WTC11 (cell line): ENCODE measurements around the gene DUSP9. TPM values are rescaled to one million over a fixed set of nuclear protein-coding genes. Genes with fewer than 3 reads are reported as not detected.
A peak's percentile ranks its signal among the peaks of the same experiment; 100 is the strongest.

Source experiments
- ELF4 ChIP-seq: sonication (generic); formaldehyde crosslinking; IDR thresholded peaks from 2 replicates; pipeline ENCODE4 v1.8.1; 2022; ENCODE audit warnings: low read depth, mild to moderate bottlenecking, moderate library complexity, missing genetic modification reagents
- EMX1 ChIP-seq: fragments of 250-450 bp; sonication (Bioruptor Pico); IDR thresholded peaks from 2 replicates; pipeline ENCODE4 v1.8.0; 2021; ENCODE audit warnings: mild to moderate bottlenecking
- GABPB1 ChIP-seq: sonication (generic); formaldehyde crosslinking; IDR thresholded peaks from 2 replicates; pipeline ENCODE4 v1.8.1; 2023; ENCODE audit warnings: mild to moderate bottlenecking, missing genetic modification reagents
- GRHL2 ChIP-seq: fragments of 250-450 bp; sonication (Bioruptor Pico); IDR thresholded peaks from 2 replicates; pipeline ENCODE4 v1.8.0; 2022; ENCODE audit warnings: mild to moderate bottlenecking, moderate library complexity; ENCODE audit not compliant: insufficient replicate concordance, severe bottlenecking
- JUN ChIP-seq: sonication (generic); formaldehyde crosslinking; IDR thresholded peaks from 2 replicates; pipeline ENCODE4 v1.8.0; 2023; ENCODE audit warnings: mild to moderate bottlenecking, missing genetic modification reagents
- NFYB ChIP-seq: sonication (generic); formaldehyde crosslinking; conservative IDR thresholded peaks from 2 replicates; pipeline ENCODE4 v1.8.0; 2022; ENCODE audit warnings: low read depth, missing genetic modification reagents
- NR1H2 ChIP-seq: sonication (generic); formaldehyde crosslinking; IDR thresholded peaks from 2 replicates; pipeline ENCODE4 v1.9.0; 2021; ENCODE audit warnings: mild to moderate bottlenecking, moderate library complexity, missing genetic modification reagents
- RELA ChIP-seq: sonication (generic); formaldehyde crosslinking; IDR thresholded peaks from 2 replicates; pipeline ENCODE4 v1.8.1; 2022; ENCODE audit warnings: missing genetic modification reagents, mild to moderate bottlenecking, borderline replicate concordance
- TP53 ChIP-seq: sonication (generic); formaldehyde crosslinking; IDR thresholded peaks from 2 replicates; pipeline ENCODE4 v1.8.1; 2023; ENCODE audit warnings: mild to moderate bottlenecking, missing genetic modification reagents
- ZNF671 ChIP-seq: fragments of 250-450 bp; sonication (Bioruptor Pico); IDR thresholded peaks from 2 replicates; pipeline ENCODE4 v1.8.0; 2021; ENCODE audit warnings: mild to moderate bottlenecking
- total RNA-seq: library from RNA; stranded (reverse); gene quantifications from 3 replicates; pipeline ENCODE4 v1.2.3, GENCODE V29; 2021
- TF ChIP-seq, protein P1 (sequence below): sonication (generic); formaldehyde crosslinking; IDR thresholded peaks from 2 replicates; pipeline ENCODE4 v1.8.0; 2023; ENCODE audit warnings: missing genetic modification reagents, mild to moderate bottlenecking, borderline replicate concordance
- TF ChIP-seq, protein P2 (sequence below): fragments of 200-600 bp; IDR thresholded peaks from 2 replicates; pipeline ENCODE4 v1.8.0; 2022; ENCODE audit warnings: antibody characterized with exemption
- TF ChIP-seq, protein P3 (sequence below): fragments of 250-450 bp; sonication (Bioruptor Pico); IDR thresholded peaks from 2 replicates; pipeline ENCODE4 v1.8.0; 2021; ENCODE audit warnings: mild to moderate bottlenecking
- TF ChIP-seq, protein P4 (sequence below): sonication (generic); formaldehyde crosslinking; IDR thresholded peaks from 2 replicates; pipeline ENCODE4 v1.8.1; 2022; ENCODE audit warnings: mild to moderate bottlenecking, moderate library complexity, missing genetic modification reagents
- TF ChIP-seq, protein P5 (sequence below): sonication (generic); formaldehyde crosslinking; IDR thresholded peaks from 2 replicates; pipeline ENCODE4 v1.8.1; 2022; ENCODE audit warnings: missing genetic modification reagents, borderline replicate concordance
- TF ChIP-seq, protein P6 (sequence below): sonication (generic); formaldehyde crosslinking; IDR thresholded peaks from 2 replicates; pipeline ENCODE4 v1.8.0; 2022; ENCODE audit warnings: mild to moderate bottlenecking, missing genetic modification reagents
- TF ChIP-seq, protein P7 (sequence below): fragments of 250-450 bp; sonication (Bioruptor Pico); IDR thresholded peaks from 2 replicates; pipeline ENCODE4 v1.9.0; 2021; ENCODE audit warnings: mild to moderate bottlenecking, borderline replicate concordance
- TF ChIP-seq, protein P8 (sequence below): sonication (generic); formaldehyde crosslinking; IDR thresholded peaks from 2 replicates; pipeline ENCODE4 v1.8.1; 2023; ENCODE audit warnings: mild to moderate bottlenecking, moderate library complexity, missing genetic modification reagents

The DUSP9 gene
- total RNA-seq, 1 experiment from 2014 or later = 2.5 TPM

DNA sequence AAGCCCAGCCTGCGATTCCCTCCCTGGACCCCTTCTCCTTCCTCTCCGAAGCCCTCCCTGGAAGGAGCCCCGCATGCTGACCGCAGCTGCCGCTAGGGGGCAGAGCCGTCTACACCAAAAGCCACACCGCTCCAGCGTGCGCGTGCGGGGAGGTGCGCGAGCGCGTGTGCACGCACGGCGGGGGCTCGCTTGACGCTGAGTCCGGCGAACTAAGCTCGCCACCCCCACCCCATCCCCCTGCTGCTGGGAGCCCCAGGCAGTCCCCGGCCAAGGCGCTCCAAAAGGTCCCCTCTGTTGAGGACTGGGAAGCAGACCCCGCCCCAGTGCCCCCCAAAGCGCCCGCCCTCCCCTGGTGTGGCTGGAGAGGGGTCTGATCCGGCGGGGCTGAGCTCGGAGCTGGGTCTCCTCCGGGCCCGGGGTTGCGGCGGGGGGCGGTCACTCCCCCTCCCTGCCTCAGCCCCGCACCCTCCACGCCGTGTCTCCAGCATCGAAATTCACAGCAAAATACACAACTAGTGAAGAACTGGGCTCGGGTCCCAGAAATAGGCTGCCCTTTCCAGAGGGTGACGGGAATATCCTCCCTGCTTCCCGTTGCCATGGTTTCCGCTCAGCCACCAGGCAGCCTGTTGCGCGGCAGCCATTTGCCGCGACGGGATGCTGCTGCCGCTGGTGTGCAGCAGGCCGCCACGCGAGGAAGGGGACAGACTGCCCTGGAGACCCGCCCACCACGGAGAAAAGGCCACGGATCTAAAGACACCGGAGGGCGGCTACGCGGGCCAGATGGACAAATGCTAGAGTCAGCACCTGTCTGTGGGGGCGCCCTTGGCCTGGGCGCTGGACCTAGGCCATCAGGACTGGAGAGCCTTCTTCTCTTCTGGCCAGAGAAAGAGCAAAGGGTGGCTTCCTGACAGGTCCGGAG is 36.8 kb upstream of the DUSP9 start (continued):
- TF ChIP-seq, protein P1, sequence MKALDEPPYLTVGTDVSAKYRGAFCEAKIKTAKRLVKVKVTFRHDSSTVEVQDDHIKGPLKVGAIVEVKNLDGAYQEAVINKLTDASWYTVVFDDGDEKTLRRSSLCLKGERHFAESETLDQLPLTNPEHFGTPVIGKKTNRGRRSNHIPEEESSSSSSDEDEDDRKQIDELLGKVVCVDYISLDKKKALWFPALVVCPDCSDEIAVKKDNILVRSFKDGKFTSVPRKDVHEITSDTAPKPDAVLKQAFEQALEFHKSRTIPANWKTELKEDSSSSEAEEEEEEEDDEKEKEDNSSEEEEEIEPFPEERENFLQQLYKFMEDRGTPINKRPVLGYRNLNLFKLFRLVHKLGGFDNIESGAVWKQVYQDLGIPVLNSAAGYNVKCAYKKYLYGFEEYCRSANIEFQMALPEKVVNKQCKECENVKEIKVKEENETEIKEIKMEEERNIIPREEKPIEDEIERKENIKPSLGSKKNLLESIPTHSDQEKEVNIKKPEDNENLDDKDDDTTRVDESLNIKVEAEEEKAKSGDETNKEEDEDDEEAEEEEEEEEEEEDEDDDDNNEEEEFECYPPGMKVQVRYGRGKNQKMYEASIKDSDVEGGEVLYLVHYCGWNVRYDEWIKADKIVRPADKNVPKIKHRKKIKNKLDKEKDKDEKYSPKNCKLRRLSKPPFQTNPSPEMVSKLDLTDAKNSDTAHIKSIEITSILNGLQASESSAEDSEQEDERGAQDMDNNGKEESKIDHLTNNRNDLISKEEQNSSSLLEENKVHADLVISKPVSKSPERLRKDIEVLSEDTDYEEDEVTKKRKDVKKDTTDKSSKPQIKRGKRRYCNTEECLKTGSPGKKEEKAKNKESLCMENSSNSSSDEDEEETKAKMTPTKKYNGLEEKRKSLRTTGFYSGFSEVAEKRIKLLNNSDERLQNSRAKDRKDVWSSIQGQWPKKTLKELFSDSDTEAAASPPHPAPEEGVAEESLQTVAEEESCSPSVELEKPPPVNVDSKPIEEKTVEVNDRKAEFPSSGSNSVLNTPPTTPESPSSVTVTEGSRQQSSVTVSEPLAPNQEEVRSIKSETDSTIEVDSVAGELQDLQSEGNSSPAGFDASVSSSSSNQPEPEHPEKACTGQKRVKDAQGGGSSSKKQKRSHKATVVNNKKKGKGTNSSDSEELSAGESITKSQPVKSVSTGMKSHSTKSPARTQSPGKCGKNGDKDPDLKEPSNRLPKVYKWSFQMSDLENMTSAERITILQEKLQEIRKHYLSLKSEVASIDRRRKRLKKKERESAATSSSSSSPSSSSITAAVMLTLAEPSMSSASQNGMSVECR = peak; percentile 58; the same call in 1 of the 2 replicates
- TF ChIP-seq EMX1 (no peak), TP53 (CRISPR knock-in tag) (no peak), ELF4 (CRISPR knock-in tag) (no peak), GRHL2 (no peak), GABPB1 (CRISPR knock-in tag) (peak; percentile 37; the same call in 1 of the 2 replicates), NFYB (0 out of 2 replicates have a peak, but pooled peaks have one; percentile 16), ZNF671 (CRISPR knock-in tag) (no peak), RELA (CRISPR knock-in tag) (no peak), JUN (CRISPR knock-in tag) (no peak), NR1H2 (no peak)
- TF ChIP-seq, protein P2, sequence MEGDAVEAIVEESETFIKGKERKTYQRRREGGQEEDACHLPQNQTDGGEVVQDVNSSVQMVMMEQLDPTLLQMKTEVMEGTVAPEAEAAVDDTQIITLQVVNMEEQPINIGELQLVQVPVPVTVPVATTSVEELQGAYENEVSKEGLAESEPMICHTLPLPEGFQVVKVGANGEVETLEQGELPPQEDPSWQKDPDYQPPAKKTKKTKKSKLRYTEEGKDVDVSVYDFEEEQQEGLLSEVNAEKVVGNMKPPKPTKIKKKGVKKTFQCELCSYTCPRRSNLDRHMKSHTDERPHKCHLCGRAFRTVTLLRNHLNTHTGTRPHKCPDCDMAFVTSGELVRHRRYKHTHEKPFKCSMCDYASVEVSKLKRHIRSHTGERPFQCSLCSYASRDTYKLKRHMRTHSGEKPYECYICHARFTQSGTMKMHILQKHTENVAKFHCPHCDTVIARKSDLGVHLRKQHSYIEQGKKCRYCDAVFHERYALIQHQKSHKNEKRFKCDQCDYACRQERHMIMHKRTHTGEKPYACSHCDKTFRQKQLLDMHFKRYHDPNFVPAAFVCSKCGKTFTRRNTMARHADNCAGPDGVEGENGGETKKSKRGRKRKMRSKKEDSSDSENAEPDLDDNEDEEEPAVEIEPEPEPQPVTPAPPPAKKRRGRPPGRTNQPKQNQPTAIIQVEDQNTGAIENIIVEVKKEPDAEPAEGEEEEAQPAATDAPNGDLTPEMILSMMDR = peak; percentile 59
- TF ChIP-seq, protein P3, sequence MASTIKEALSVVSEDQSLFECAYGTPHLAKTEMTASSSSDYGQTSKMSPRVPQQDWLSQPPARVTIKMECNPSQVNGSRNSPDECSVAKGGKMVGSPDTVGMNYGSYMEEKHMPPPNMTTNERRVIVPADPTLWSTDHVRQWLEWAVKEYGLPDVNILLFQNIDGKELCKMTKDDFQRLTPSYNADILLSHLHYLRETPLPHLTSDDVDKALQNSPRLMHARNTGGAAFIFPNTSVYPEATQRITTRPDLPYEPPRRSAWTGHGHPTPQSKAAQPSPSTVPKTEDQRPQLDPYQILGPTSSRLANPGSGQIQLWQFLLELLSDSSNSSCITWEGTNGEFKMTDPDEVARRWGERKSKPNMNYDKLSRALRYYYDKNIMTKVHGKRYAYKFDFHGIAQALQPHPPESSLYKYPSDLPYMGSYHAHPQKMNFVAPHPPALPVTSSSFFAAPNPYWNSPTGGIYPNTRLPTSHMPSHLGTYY (CRISPR knock-in tag) = no peak
- TF ChIP-seq, protein P4, sequence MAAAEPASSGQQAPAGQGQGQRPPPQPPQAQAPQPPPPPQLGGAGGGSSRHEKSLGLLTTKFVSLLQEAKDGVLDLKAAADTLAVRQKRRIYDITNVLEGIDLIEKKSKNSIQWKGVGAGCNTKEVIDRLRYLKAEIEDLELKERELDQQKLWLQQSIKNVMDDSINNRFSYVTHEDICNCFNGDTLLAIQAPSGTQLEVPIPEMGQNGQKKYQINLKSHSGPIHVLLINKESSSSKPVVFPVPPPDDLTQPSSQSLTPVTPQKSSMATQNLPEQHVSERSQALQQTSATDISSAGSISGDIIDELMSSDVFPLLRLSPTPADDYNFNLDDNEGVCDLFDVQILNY = no peak
- TF ChIP-seq, protein P5, sequence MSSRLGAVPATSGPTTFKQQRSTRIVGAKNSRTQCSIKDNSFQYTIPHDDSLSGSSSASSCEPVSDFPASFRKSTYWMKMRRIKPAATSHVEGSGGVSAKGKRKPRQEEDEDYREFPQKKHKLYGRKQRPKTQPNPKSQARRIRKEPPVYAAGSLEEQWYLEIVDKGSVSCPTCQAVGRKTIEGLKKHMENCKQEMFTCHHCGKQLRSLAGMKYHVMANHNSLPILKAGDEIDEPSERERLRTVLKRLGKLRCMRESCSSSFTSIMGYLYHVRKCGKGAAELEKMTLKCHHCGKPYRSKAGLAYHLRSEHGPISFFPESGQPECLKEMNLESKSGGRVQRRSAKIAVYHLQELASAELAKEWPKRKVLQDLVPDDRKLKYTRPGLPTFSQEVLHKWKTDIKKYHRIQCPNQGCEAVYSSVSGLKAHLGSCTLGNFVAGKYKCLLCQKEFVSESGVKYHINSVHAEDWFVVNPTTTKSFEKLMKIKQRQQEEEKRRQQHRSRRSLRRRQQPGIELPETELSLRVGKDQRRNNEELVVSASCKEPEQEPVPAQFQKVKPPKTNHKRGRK = no peak
- TF ChIP-seq, protein P6, sequence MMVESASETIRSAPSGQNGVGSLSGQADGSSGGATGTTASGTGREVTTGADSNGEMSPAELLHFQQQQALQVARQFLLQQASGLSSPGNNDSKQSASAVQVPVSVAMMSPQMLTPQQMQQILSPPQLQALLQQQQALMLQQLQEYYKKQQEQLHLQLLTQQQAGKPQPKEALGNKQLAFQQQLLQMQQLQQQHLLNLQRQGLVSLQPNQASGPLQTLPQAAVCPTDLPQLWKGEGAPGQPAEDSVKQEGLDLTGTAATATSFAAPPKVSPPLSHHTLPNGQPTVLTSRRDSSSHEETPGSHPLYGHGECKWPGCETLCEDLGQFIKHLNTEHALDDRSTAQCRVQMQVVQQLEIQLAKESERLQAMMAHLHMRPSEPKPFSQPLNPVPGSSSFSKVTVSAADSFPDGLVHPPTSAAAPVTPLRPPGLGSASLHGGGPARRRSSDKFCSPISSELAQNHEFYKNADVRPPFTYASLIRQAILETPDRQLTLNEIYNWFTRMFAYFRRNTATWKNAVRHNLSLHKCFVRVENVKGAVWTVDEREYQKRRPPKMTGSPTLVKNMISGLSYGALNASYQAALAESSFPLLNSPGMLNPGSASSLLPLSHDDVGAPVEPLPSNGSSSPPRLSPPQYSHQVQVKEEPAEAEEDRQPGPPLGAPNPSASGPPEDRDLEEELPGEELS = peak; percentile 91; the same call in 1 of the 2 replicates
- TF ChIP-seq, protein P7, sequence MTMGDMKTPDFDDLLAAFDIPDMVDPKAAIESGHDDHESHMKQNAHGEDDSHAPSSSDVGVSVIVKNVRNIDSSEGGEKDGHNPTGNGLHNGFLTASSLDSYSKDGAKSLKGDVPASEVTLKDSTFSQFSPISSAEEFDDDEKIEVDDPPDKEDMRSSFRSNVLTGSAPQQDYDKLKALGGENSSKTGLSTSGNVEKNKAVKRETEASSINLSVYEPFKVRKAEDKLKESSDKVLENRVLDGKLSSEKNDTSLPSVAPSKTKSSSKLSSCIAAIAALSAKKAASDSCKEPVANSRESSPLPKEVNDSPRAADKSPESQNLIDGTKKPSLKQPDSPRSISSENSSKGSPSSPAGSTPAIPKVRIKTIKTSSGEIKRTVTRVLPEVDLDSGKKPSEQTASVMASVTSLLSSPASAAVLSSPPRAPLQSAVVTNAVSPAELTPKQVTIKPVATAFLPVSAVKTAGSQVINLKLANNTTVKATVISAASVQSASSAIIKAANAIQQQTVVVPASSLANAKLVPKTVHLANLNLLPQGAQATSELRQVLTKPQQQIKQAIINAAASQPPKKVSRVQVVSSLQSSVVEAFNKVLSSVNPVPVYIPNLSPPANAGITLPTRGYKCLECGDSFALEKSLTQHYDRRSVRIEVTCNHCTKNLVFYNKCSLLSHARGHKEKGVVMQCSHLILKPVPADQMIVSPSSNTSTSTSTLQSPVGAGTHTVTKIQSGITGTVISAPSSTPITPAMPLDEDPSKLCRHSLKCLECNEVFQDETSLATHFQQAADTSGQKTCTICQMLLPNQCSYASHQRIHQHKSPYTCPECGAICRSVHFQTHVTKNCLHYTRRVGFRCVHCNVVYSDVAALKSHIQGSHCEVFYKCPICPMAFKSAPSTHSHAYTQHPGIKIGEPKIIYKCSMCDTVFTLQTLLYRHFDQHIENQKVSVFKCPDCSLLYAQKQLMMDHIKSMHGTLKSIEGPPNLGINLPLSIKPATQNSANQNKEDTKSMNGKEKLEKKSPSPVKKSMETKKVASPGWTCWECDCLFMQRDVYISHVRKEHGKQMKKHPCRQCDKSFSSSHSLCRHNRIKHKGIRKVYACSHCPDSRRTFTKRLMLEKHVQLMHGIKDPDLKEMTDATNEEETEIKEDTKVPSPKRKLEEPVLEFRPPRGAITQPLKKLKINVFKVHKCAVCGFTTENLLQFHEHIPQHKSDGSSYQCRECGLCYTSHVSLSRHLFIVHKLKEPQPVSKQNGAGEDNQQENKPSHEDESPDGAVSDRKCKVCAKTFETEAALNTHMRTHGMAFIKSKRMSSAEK (CRISPR knock-in tag) = no peak
- TF ChIP-seq, protein P8, sequence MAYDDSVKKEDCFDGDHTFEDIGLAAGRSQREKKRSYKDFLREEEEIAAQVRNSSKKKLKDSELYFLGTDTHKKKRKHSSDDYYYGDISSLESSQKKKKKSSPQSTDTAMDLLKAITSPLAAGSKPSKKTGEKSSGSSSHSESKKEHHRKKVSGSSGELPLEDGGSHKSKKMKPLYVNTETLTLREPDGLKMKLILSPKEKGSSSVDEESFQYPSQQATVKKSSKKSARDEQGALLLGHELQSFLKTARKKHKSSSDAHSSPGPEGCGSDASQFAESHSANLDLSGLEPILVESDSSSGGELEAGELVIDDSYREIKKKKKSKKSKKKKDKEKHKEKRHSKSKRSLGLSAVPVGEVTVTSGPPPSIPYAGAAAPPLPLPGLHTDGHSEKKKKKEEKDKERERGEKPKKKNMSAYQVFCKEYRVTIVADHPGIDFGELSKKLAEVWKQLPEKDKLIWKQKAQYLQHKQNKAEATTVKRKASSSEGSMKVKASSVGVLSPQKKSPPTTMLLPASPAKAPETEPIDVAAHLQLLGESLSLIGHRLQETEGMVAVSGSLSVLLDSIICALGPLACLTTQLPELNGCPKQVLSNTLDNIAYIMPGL (CRISPR knock-in tag) = peak; percentile 67
